SHP77 (cell line): ENCODE data around the gene BCAS3.
"Not testable (repeated sequence)": the region's sequence is repeated elsewhere in the genome, so short reads cannot be mapped to it uniquely, and the experiment has no call there.

Experiments
- DNase-seq, 2 experiments: peaks; one replicate each; lab custom pipeline; 2025; lab: John Stamatoyannopoulos, UW

Gene BCAS3

GRCh38 chr17:60747069-60747808 lies 69.6 kb downstream of the BCAS3 start:
- DNase-seq = no peak

- no peak for DNase-seq
Measured at GRCh38 chr17:60748204-60748603, 70.6 kb downstream of the BCAS3 start.

DNA sequence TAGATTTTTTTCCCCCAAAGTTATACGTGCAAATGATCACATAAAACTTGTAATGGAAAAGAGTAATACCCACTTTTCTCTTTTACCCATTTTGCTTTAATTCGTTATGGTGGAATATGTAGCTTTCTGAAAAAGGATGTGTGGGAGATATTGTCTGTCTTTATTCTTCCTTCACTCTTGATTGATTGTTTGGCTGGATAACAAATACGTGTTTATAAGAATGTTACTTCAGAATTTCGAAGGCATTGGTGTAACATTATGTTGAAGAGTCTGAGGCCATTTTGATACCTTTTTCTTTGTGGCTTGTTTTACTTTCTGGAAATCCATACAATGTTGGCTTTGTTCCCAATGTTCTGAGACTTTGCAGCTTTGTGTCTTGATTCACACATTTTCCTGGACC lies 71.4 kb downstream of the BCAS3 start:
- DNase-seq = no peak

DNA sequence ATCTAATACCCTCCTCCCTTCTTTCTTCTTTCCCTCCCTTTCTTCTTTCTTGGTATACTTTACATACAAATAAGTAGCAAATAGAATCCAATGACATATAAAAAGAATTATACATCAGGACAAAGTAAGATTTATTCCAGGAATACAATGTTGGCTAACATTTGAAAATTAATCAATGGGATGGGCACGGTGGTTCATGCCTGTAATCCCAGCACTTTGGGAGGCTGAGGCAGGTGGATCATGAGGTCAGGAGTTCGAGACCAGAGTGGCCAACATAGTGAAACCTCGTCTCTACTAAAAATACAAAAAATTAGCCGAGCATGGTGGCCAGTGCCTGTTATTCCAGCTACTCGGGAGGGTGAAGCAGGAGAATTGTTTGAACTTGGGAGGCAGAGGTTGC lies 72.1 kb downstream of the BCAS3 start:
- no peak for DNase-seq

GRCh38 chr17:60750640-60751039 lies 73.0 kb downstream of the BCAS3 start:
- no peak for DNase-seq

DNA sequence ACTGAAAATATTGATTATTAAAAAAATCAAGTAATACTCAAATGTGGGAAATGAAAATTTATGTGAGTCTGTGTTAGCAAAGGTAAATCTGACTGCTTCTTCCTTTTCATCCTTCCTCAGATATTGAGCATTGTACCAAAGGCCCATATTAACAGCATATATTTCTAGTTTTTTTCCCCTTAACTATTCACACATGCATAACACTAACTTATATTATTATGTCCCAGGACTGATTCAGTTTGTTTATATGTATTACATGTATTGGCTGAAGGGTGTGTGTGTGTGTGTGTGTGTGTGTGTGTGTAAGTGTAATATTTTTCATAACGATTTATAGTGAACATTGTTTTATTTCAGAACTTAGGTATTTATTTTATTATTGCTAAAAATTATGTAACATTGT lies 74.2 kb downstream of the BCAS3 start:
- DNase-seq = no peak

DNA sequence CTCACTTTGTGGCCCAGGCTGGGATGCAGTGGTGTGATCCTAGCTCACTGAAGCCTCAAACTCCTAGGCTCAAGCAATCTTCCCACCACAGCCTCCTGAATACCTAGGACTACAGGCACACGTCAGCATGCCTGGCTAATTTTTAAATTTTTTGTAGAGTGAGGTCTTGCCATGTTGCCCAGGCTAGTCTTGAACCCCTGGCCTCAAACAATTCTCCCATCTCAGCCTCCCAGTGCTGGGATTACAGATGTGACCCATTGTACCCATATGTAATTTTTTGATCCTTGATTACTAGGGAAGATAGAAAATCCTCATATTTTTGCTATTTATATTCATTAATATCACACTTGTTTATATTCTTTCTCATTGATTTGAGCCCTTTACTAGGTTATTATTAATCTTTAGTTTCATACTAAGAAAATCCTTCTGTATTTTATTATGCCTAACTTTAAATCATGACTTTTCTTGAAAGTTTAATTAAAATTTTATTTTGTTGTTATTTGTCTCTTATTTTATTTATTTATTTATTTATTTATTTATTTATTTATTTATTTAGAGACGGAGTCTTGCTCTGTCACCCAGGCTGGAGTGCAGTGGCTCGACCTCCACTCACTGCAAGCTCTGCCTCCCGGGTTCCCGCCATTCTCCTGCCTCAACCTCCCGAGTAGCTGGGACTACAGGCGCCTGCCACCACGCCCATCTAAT lies 75.4 kb downstream of the BCAS3 start:
- no peak for DNase-seq

- no peak for DNase-seq
Measured at GRCh38 chr17:60754057-60754604, 76.5 kb downstream of the BCAS3 start.

GRCh38 chr17:60756798-60757197 lies 79.1 kb downstream of the BCAS3 start:
- not testable (repeated sequence) for DNase-seq

- DNase-seq = no peak
Measured at GRCh38 chr17:60757437-60757836, 79.8 kb downstream of the BCAS3 start.

DNA sequence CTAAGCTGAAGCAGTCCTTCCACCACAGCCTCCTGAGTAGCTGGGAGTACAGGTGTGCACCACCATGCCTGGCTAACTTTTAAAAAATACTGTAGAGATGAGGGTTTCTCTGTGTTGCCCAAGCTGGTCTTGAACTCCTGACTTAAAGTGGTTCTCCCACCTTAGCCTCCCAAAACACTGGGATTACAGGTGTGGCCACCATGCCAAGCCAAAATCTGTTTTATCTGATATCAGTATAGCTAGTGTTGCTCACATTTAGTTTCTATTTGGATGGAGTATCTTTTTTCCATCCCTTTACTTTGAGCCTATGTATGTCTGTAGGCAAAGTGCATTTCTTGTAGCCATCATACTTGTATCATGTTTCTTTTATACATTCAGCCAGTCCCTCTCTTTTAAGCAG lies 82.1 kb downstream of the BCAS3 start:
- no peak for DNase-seq

GRCh38 chr17:60761301-60761700 lies 83.7 kb downstream of the BCAS3 start:
- not testable (repeated sequence) for DNase-seq

DNA sequence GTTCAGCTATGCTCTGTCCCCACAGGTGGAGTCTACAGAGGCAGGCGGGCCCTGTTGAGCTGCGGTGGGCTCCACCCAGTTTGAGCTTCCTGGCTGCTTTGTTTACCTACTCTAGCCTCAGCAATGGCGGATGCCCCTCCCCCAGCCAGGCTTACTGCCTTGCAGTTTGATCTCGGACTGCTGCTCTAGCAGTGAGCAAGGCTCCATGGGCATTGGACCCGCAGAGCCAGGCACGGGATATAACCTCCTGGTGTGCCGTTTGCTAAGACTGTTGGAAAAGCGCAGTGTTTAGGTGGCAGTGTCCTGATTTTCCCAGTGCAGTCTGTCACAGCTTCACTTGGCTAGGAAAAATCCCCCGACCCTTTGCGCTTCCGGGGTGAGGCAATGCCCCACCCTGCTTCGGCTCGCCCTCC lies 89.1 kb downstream of the BCAS3 start:
- DNase-seq = no peak

DNA sequence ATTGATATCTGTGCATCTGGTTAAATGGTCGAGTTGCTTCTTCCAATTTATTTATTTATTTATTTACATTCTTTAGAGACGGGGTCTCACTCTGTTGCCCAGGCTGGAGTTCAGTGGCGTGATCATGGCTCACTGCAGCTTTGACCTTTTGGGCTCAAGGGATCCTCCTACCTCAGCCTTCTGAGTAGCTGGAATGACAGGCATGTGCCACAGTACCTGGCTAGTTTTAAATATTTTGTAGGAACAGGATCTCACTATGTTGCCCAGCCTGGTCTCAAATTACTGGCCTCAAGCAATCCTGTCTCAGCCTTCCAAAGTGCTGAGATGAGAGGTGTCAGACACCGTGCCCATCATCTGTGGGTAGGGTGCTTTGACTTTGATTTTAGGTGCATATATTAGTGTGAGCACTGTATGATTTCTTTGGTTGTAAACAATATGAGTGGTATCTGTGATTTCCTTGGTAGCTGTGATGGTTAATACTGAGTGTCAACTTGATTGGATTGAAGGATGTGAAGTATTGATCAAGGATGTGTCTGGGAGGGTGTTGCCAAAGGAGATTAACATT lies 90.2 kb downstream of the BCAS3 start:
- DNase-seq = no peak

DNA sequence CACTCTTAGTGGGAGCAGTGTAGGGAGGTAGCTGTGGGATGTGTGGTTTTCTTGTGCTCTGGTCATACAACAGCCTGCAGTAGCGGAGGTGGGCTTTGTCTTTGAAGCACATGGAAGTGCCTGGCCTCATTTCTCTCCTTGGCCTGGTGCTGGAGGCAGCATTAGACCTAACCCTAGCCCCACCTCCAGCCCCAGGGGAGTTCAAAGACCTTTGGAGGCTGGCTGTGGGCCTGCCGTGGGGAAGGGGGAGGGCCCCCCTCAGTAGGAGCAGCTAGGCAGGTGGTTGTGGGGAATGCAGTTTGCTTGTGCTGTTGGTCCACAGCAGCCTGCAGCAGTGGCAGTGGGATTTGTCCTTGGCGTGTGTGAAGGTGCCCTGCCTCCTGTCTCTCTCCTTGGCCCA lies 91.7 kb downstream of the BCAS3 start:
- DNase-seq = no peak

GRCh38 chr17:60770946-60771422 lies 93.3 kb downstream of the BCAS3 start:
- no peak for DNase-seq

- not testable (repeated sequence) for DNase-seq
Measured at GRCh38 chr17:60771621-60772020, 94.0 kb downstream of the BCAS3 start.

GRCh38 chr17:60773552-60773951 lies 95.9 kb downstream of the BCAS3 start:
- no peak for DNase-seq

DNA sequence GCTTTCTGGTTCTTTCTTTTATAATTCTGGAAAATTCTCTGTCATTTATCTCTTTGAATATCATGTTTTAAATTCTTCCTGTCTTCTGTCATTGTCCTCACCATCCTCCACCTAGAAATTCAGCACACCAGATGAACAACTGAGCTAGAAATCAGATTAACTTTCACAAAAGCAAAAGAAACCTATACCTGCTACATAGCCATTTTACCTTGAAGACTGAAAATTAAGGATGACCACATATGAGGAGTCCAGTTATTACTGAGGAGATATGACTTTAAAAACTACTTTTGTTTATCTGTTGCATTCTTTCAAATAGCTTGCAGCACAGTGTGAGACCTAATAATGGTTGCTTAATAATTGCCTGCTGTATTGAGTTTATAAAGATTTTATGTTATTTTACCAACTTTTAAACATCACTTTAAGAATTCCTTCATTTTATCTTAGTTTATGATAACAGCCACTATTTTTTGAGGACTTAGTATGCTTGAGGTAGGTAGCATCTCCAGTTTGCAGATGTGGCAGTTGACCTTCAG lies 104.3 kb downstream of the BCAS3 start:
- DNase-seq = no peak

GRCh38 chr17:60782742-60783141 lies 105.1 kb downstream of the BCAS3 start:
- no peak for DNase-seq

GRCh38 chr17:60790205-60790604 lies 112.6 kb downstream of the BCAS3 start:
- DNase-seq = no peak

DNA sequence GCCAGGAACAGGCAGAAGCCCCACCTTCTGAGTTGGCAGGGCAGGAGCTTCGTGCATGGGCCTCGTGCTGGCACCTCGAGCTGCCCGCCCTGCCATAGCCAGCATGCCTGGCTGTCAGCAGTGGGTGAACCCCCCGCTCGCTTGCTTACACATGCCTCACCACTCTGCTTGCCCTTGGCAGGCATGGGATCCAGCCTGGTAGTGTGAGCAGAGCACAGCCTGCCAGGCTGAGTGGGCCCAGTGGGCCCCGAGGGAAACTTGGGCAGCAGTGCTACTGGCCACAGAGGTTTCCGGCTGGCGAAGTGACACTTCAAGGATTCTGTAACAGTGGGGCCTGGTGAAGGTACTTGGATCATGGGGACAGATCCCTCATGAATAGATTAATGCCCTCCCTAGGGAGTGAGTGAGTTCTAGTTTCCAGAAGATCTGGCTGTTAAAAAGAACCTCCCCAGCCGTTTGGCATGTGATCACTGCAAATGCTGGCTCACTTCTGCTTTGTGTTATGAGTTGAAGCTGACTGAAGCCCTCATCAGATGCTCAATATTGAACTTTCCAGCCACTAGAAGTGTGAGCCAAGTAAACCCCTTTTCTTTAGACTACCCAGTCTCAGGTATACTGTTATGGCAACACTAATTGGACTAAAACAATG lies 114.7 kb downstream of the BCAS3 start:
- no peak for DNase-seq
